Breast epithelium (tissue), 3 donors: ENCODE data around the gene ASTN2.

Experiments
- CTCF ChIP-seq, 3 donors: fragments of 450-650 bp; IDR thresholded peaks; one replicate each; pipeline ENCODE4 v1.5.1; 2016 to 2017; ENCODE audit warnings: antibody characterized with exemption in 3 of 3, mild to moderate bottlenecking in 3 of 3, moderate library complexity in 3 of 3
- POLR2A ChIP-seq: fragments of 450-650 bp; IDR thresholded peaks from one replicate; pipeline ENCODE4 v1.6.1; 2016; ENCODE audit warnings: antibody characterized with exemption, mild to moderate bottlenecking, moderate library complexity
- POLR2AphosphoS5 ChIP-seq, 3 donors: sonication (generic); formaldehyde crosslinking; IDR thresholded peaks; one replicate each; pipeline ENCODE4 v1.6.1; 2017; ENCODE audit warnings: antibody characterized with exemption in 3 of 3

GRCh38 chr9:116819116-116819515 is 595.7 kb downstream of the ASTN2 start:
- TF ChIP-seq POLR2A (no peak), CTCF (IDR thresholded peaks at IDR 0.05) (no peak), POLR2AphosphoS5 (IDR thresholded peaks at IDR 0.05) (no peak)
